Heart right ventricle (tissue), 16 donors: ENCODE results near the gene SYT14. TPM values are rescaled to one million over a fixed set of nuclear protein-coding genes. Genes with fewer than 3 reads are reported as not detected.

Source experiments
- ATAC-seq, 8 donors: fragments of 200-7000 bp; cut with Tn5 transposase; one replicate each; pipeline ENCODE4 v1.9.1; 2020; ENCODE audit warnings: mild to moderate bottlenecking in 8 of 8, moderate library complexity in 8 of 8, moderate number of reproducible peaks in 1 of 8
- DNase-seq, 2 donors: peaks; one replicate each; pipeline ENCODE4 v3.0.0-alpha.2; 2020
- H3K27ac ChIP-seq, 10 donors: fragments of 200-600 bp; sonication (generic) in 2 of 10; one replicate each; pipeline versions ENCODE4 v1.5.0 to v1.8.0; 2020 to 2022; ENCODE audit warnings: mild to moderate bottlenecking in 3 of 10
- H3K27me3 ChIP-seq, 7 donors: fragments of 200-600 bp; one replicate each; pipeline ENCODE4 v1.8.0; 2021 to 2022; ENCODE audit warnings: mild to moderate bottlenecking in 2 of 7
- H3K36me3 ChIP-seq, 9 donors: fragments of 200-600 bp; sonication (generic) in 1 of 9; one replicate each; pipeline versions ENCODE4 v1.5.0 to v1.8.0; 2020 to 2022; ENCODE audit warnings: mild to moderate bottlenecking in 2 of 9
- H3K4me1 ChIP-seq, 9 donors: fragments of 200-600 bp; sonication (generic) in 1 of 9; one replicate each; pipeline versions ENCODE4 v1.5.0 to v1.8.0; 2020 to 2022; ENCODE audit warnings: mild to moderate bottlenecking in 4 of 9
- H3K4me3 ChIP-seq, 10 donors: fragments of 200-600 bp; sonication (generic) in 2 of 10; one replicate each; pipeline versions ENCODE4 v1.5.0 to v1.8.0; 2020 to 2022; ENCODE audit warnings: mild to moderate bottlenecking in 7 of 10, moderate library complexity in 2 of 10
- H3K9me3 ChIP-seq, 11 donors: fragments of 200-600 bp in 10 of 11; sonication (generic) in 2 of 11; one replicate each; pipeline versions ENCODE4 v1.5.0 to v1.8.0; 2013 to 2022; ENCODE audit warnings: mild to moderate bottlenecking in 2 of 11, control low read depth in 1 of 11, moderate library complexity in 1 of 11
- WGBS, 2 donors: extraction: QIAGEN DNeasy Blood & Tissue Kit; methylation state at CpG; one replicate each; pipeline ENCODE4 v1.1.7; 2013; ENCODE audit warnings: inconsistent platforms in 1 of 2; 5-methylcytosine and 5-hydroxymethylcytosine counted together
- intact Hi-C, 10 donors: fragments of 100-400 bp; cut with DNase I; formaldehyde crosslinking; loops; one replicate each; pipeline versions ENCODE4 v1.11.1 to v1.14.2; 2022
- polyA plus RNA-seq, 2 donors: library from polyadenylated mRNA; stranded (reverse); fragments of 200-250 nt; gene quantifications; one replicate each; pipeline ENCODE4 v1.2.3, GENCODE V29; 2013
- total RNA-seq, 10 donors: library from RNA; stranded (reverse); fragmentation: NEBNext Ultra II Directional in 3 of 10; extraction: Animal tissue kit (Norgen Biotek cat#: 25700) in 3 of 10; gene quantifications; one replicate each; pipeline versions ENCODE4 v1.2.1 to v1.2.4, GENCODE V29; 2021 to 2023
- TF ChIP-seq, protein P1 (sequence below), 9 donors: fragments of 200-600 bp; sonication (generic) in 2 of 9; IDR thresholded peaks; one replicate each; pipeline versions ENCODE4 v1.5.0 to v1.8.0; 2021 to 2022; ENCODE audit warnings: antibody characterized with exemption in 9 of 9, mild to moderate bottlenecking in 5 of 9, moderate library complexity in 1 of 9
- donor health status: Arrhythmogenic right ventricular cardiomyopathy.
- donor health status: ischemic (EF 13 %, LVEDD 7.1; RV severe dilation, severe dysfunction).
- donor health status: healthy with polysubstance abuse.
- donor health status: DM: no; HTN: yes; CAD: no.
- donor health status: DM: no; HTN: no; CAD: no.
- donor health status: ischemic (EF 25% LVEDD 6.9; RV normal size, moderate dysfunction).
- donor health status: ischemic (EF 25% LVEDD 5.7; RV mildly dilated, moderate dysfunction).
- donor health status: healthy.
- donor health status: DM: yes; HTN: yes; CAD: no.
- donor health status: Ischemic cardiomyopathy.
- donor health status: ischemic (EF 35%, LVEDD 5.7; RV mildly dilated, moderate dysfunction).
- donor health status: nonischemic (EF 11% LVEDD 7.7; RV severe dilation, severe dysfunction).
- donor health status: DM: yes; HTN: yes; CAD: no.
- donor health status: PGD.
- donor health status: ischemic (EF 29% LVEDD 5.4; RV normal size, mild dysfunction).
- donor health status: nonischemic (EF 23%, LVEDD 6.1; RV moderate dilation, normal function).

SYT14 gene
- total and polyA plus RNA-seq, 12 donors, result 0.06 TPM; not detected in 11

GRCh38 chr1:209948155-209948554 is 10.1 kb downstream of the SYT14 start:
- Histone ChIP-seq H3K4me1 (no peaks in the 10 kb centered on the region), H3K27me3 (peaks cover 0 to 8% (median 0%) of the 10 kb centered on the region in 7 donors), H3K27ac (no peak overlapping the region), H3K36me3 (no peaks in the 10 kb centered on the region), H3K4me3 (no peak overlapping the region), H3K9me3 (no peaks in the 10 kb centered on the region)
- intact Hi-C loops, result no loop called here
- ATAC-seq (no peak), DNase-seq (no peak)
- 78 to 79% methylated on average over 3 of the region's 3 CpGs for WGBS, 2 donors
- TF ChIP-seq, protein P1, sequence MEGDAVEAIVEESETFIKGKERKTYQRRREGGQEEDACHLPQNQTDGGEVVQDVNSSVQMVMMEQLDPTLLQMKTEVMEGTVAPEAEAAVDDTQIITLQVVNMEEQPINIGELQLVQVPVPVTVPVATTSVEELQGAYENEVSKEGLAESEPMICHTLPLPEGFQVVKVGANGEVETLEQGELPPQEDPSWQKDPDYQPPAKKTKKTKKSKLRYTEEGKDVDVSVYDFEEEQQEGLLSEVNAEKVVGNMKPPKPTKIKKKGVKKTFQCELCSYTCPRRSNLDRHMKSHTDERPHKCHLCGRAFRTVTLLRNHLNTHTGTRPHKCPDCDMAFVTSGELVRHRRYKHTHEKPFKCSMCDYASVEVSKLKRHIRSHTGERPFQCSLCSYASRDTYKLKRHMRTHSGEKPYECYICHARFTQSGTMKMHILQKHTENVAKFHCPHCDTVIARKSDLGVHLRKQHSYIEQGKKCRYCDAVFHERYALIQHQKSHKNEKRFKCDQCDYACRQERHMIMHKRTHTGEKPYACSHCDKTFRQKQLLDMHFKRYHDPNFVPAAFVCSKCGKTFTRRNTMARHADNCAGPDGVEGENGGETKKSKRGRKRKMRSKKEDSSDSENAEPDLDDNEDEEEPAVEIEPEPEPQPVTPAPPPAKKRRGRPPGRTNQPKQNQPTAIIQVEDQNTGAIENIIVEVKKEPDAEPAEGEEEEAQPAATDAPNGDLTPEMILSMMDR (IDR thresholded peaks at IDR 0.05), result no peak

- Histone ChIP-seq H3K4me3 (no peak overlapping the region), H3K4me1 (no peaks in the 10 kb centered on the region), H3K27me3 (peaks cover 0 to 21% (median 0%) of the 10 kb centered on the region in 7 donors), H3K36me3 (no peaks in the 10 kb centered on the region), H3K9me3 (no peaks in the 10 kb centered on the region), H3K27ac (no peak overlapping the region)
- WGBS, 2 donors, result 91 to 96% methylated on average over 2 of the region's 2 CpGs
- TF ChIP-seq, protein P1 (IDR thresholded peaks at IDR 0.05), result no peak
- DNase-seq (no peak), ATAC-seq (no peak)
- intact Hi-C loops, result no loop called here
Measured at GRCh38 chr1:209956116-209956515, 18.1 kb downstream of the SYT14 start.

DNA sequence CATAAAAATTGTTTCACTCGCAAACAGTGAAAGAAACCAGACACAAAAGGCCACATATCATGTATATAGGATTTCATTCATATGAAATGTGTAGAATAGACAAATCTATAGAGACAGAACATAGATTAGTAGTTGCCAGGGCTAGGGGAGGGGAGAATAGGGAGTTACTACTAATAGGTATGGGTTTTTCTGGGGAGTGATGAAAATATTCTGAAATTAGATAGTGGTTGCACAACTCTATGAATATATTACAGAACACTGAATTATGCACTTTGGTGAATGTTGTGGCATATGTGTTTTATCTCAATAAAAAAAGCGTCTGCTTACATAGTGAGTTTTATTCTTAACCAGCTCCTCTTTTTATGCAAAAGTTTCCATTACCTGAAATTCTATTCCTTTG is 21.6 kb downstream of the SYT14 start:
- ATAC-seq (no peak), DNase-seq (no peak)
- H3K9me3 ChIP-seq, result no peaks in the 10 kb centered on the region
- no peak overlapping the region for H3K27ac ChIP-seq
- TF ChIP-seq, protein P1 (IDR thresholded peaks at IDR 0.05), result no peak
- 84 to 88% methylated on average over 2 of the region's 2 CpGs for WGBS, 2 donors
- no peaks in the 10 kb centered on the region for H3K36me3 ChIP-seq
- no peak overlapping the region for H3K4me3 ChIP-seq
- intact Hi-C loops, result no loop called here
- peaks cover 0 to 15% (median 0%) of the 10 kb centered on the region in 7 donors for H3K27me3 ChIP-seq
- no peaks in the 10 kb centered on the region for H3K4me1 ChIP-seq

DNA sequence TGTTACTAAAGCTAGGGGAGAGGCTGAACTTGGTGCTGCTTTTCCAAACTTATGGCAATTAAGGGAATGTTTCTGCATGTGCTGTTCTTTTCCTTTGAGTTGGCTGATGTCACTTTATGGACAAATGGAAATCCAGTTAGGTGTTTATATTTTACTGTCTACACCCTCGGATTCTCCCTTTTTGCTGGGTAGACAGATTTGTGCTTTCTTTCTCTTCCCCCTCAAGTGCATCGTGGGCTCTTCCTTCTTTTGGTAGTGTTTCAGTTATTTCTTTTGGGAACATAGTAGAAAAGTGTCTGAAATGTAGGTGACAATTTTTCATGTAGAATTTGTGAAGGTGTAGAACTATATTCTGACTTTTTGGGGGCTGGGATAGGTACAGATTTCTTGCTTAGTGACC is 22.9 kb downstream of the SYT14 start:
- DNase-seq, result no peak
- H3K27me3 ChIP-seq, result peaks cover 0 to 6% (median 0%) of the 10 kb centered on the region in 7 donors
- WGBS, 2 donors, result 53 to 66% methylated on average over 2 of the region's 2 CpGs

More for the DNA sequence above, 22.9 kb downstream of the SYT14 start:
- intact Hi-C loops, result no loop called here
- no peaks in the 10 kb centered on the region for H3K4me1 ChIP-seq
- ATAC-seq, result no peak
- no peaks in the 10 kb centered on the region for H3K9me3 ChIP-seq
- no peak overlapping the region for H3K4me3 ChIP-seq
- H3K27ac ChIP-seq, result no peak overlapping the region
- TF ChIP-seq, protein P1 (IDR thresholded peaks at IDR 0.05), result no peak
- H3K36me3 ChIP-seq, result no peaks in the 10 kb centered on the region
